Breast epithelium (tissue), 4 donors: ENCODE results near the gene EHD3. TPM values are rescaled to one million over a fixed set of nuclear protein-coding genes. Genes with fewer than 3 reads are reported as not detected.

Source experiments
- DNase-seq, 2 donors: peaks; one replicate each; pipeline ENCODE4 v3.0.0-alpha.2; 2019; ENCODE audit warnings: low spot score in 2 of 2
- H3K27ac ChIP-seq, 2 donors: fragments of 200-600 bp; sonication (generic) in 1 of 2; one replicate each; pipeline ENCODE4 v1.5.1; 2016 to 2019; ENCODE audit warnings: mild to moderate bottlenecking in 1 of 2
- H3K27me3 ChIP-seq, 2 donors: fragments of 200-600 bp; sonication (generic) in 1 of 2; one replicate each; pipeline versions ENCODE4 v1.5.1 to v1.6.0; 2017 to 2019; ENCODE audit warnings: control low read depth in 1 of 2, mild to moderate bottlenecking in 1 of 2
- H3K36me3 ChIP-seq: fragments of 200-600 bp; one replicate; pipeline ENCODE4 v1.5.1; 2019
- H3K4me1 ChIP-seq, 2 donors: fragments of 200-600 bp; sonication (generic); one replicate each; pipeline ENCODE4 v1.5.1; 2016 to 2019; ENCODE audit warnings: control low read depth in 1 of 2
- H3K4me3 ChIP-seq, 3 donors: fragments of 200-600 bp; sonication (generic); 1 replicate in 2 of 3; 2 replicates in 1 of 3; pipeline ENCODE4 v1.5.1; 2016 to 2019; ENCODE audit warnings: mild to moderate bottlenecking in 3 of 3, moderate library complexity in 2 of 3
- H3K9me3 ChIP-seq, 2 donors: fragments of 200-600 bp; sonication (generic) in 1 of 2; one replicate each; pipeline ENCODE4 v1.5.1; 2016 to 2019; ENCODE audit warnings: control low read depth in 1 of 2
- POLR2A ChIP-seq: fragments of 450-650 bp; IDR thresholded peaks from one replicate; pipeline ENCODE4 v1.6.1; 2016; ENCODE audit warnings: antibody characterized with exemption, mild to moderate bottlenecking, moderate library complexity
- POLR2AphosphoS5 ChIP-seq, 3 donors: sonication (generic); formaldehyde crosslinking; IDR thresholded peaks; one replicate each; pipeline ENCODE4 v1.6.1; 2017; ENCODE audit warnings: antibody characterized with exemption in 3 of 3
- intact Hi-C: fragments of 100-400 bp; cut with DNase I; formaldehyde crosslinking; loops from one replicate; pipeline ENCODE4 v1.15.1; 2023; ENCODE audit warnings: low total_unique reads
- total RNA-seq, 3 donors: library from RNA; depleted of rRNA; stranded (reverse); fragments of >200 nt; gene quantifications; one replicate each; pipeline ENCODE4 v1.1.0, GENCODE V29; 2016
- TF ChIP-seq, protein P1 (sequence below), 3 donors: fragments of 450-650 bp; IDR thresholded peaks; one replicate each; pipeline ENCODE4 v1.5.1; 2016 to 2017; ENCODE audit warnings: antibody characterized with exemption in 3 of 3, mild to moderate bottlenecking in 3 of 3, moderate library complexity in 3 of 3

EHD3 gene
- total RNA-seq, 3 donors from 2014 or later = 2.7 to 10.1 (median 9.2) TPM

DNA sequence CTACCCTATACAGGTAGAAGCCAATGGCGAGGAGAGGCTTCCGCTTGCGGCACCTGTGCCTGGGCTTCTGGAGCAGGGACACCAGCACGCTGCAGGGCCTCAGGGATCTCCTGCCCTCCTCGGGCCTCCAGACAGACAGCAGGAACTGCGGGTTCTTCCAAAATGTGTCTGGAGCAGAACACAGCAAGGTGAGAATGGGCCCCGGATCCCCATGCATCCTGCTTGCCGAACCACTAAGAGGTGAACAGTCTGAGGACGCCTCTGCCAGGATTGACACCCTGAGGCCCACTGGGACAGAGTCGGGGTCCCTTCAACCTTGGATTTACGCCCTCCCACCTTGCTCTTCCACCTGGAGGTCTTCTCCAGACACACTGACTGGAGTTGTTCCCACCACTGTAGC is 42.0 kb upstream of the EHD3 start:
- no peaks in the 10 kb centered on the region for H3K4me1 ChIP-seq
- no peak for TF ChIP-seq POLR2A
- TF ChIP-seq POLR2AphosphoS5 (IDR thresholded peaks at IDR 0.05) = no peak
- TF ChIP-seq, protein P1, sequence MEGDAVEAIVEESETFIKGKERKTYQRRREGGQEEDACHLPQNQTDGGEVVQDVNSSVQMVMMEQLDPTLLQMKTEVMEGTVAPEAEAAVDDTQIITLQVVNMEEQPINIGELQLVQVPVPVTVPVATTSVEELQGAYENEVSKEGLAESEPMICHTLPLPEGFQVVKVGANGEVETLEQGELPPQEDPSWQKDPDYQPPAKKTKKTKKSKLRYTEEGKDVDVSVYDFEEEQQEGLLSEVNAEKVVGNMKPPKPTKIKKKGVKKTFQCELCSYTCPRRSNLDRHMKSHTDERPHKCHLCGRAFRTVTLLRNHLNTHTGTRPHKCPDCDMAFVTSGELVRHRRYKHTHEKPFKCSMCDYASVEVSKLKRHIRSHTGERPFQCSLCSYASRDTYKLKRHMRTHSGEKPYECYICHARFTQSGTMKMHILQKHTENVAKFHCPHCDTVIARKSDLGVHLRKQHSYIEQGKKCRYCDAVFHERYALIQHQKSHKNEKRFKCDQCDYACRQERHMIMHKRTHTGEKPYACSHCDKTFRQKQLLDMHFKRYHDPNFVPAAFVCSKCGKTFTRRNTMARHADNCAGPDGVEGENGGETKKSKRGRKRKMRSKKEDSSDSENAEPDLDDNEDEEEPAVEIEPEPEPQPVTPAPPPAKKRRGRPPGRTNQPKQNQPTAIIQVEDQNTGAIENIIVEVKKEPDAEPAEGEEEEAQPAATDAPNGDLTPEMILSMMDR (IDR thresholded peaks at IDR 0.05) = no peak
- no peak for DNase-seq
- no peaks in the 10 kb centered on the region for H3K9me3 ChIP-seq
- H3K36me3 ChIP-seq = no peaks in the 10 kb centered on the region
- H3K27ac ChIP-seq = no peak overlapping the region
- H3K4me3 ChIP-seq = no peak overlapping the region
- H3K27me3 ChIP-seq = no peaks in the 10 kb centered on the region
- intact Hi-C loops = no loop called here

DNA sequence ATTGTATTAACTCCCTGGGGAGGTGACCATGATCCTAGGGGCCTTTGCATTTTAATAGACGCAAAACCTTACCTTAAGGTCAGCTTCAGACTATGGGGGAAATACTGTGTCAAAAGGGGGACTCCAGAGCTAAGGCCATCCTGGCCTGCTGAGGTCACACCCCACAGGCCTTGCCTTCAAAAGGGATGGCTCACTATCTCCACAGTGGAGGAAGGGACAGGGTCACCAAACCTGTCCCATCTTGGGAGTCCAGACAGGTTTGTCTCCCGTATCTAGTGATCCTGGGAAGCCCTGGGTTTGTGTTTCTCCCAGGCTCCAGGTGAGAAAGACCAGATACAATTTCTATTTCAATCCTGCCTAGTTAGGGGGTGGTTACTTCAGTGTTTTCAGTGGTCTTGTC is 41.6 kb upstream of the EHD3 start:
- H3K36me3 ChIP-seq = no peaks in the 10 kb centered on the region
- H3K27me3 ChIP-seq = no peaks in the 10 kb centered on the region
- no peak overlapping the region for H3K27ac ChIP-seq
- intact Hi-C loops = no loop called here
- no peak for DNase-seq
- no peak overlapping the region for H3K4me3 ChIP-seq
- no peaks in the 10 kb centered on the region for H3K9me3 ChIP-seq
- no peak for TF ChIP-seq POLR2AphosphoS5 (IDR thresholded peaks at IDR 0.05)
- no peak for TF ChIP-seq POLR2A
- TF ChIP-seq, protein P1 (IDR thresholded peaks at IDR 0.05) = no peak
- H3K4me1 ChIP-seq = no peaks in the 10 kb centered on the region

- Histone ChIP-seq H3K27ac (no peak overlapping the region), H3K27me3 (no peaks in the 10 kb centered on the region), H3K36me3 (no peaks in the 10 kb centered on the region), H3K4me1 (no peaks in the 10 kb centered on the region), H3K4me3 (no peak overlapping the region), H3K9me3 (no peaks in the 10 kb centered on the region)
- TF ChIP-seq, protein P1 (IDR thresholded peaks at IDR 0.05) = no peak
- no peak for TF ChIP-seq POLR2AphosphoS5 (IDR thresholded peaks at IDR 0.05)
- TF ChIP-seq POLR2A = no peak
- intact Hi-C loops = no loop called here
- no peak for DNase-seq
Measured at GRCh38 chr2:31192851-31193392, 41.0 kb upstream of the EHD3 start.

- no peaks in the 10 kb centered on the region for H3K4me1 ChIP-seq
- H3K36me3 ChIP-seq = no peaks in the 10 kb centered on the region
- no peak overlapping the region for H3K4me3 ChIP-seq
- no peaks in the 10 kb centered on the region for H3K27me3 ChIP-seq
- TF ChIP-seq, protein P1 (IDR thresholded peaks at IDR 0.05) = no peak
- no peak for TF ChIP-seq POLR2AphosphoS5 (IDR thresholded peaks at IDR 0.05)
- TF ChIP-seq POLR2A = no peak
- H3K9me3 ChIP-seq = no peaks in the 10 kb centered on the region
- no peak overlapping the region for H3K27ac ChIP-seq
- intact Hi-C loops = no loop called here
- no peak for DNase-seq
Measured at GRCh38 chr2:31193806-31194205, 40.1 kb upstream of the EHD3 start.

GRCh38 chr2:31196622-31197021 is 37.3 kb upstream of the EHD3 start:
- no peak overlapping the region for H3K27ac ChIP-seq
- no peaks in the 10 kb centered on the region for H3K36me3 ChIP-seq
- H3K4me3 ChIP-seq = no peak overlapping the region
- H3K4me1 ChIP-seq = no peaks in the 10 kb centered on the region
- intact Hi-C loops = no loop called here
- H3K27me3 ChIP-seq = no peaks in the 10 kb centered on the region
- H3K9me3 ChIP-seq = no peaks in the 10 kb centered on the region
- TF ChIP-seq, protein P1 (IDR thresholded peaks at IDR 0.05) = no peak
- TF ChIP-seq POLR2A (no peak), POLR2AphosphoS5 (IDR thresholded peaks at IDR 0.05) (no peak)
- no peak for DNase-seq
